IMR-90 (cell line): ENCODE data around the gene ROBO2.

Experiments
- CEBPB ChIP-seq: IDR thresholded peaks from 2 replicates; pipeline ENCODE4 v1.6.1; 2012; ENCODE audit warnings: low read depth, low read length, improper control_type of control experiment
- CHD1 ChIP-seq: IDR thresholded peaks from 2 replicates; pipeline ENCODE4 v1.6.1; 2012; ENCODE audit warnings: low read depth, low read length, improper control_type of control experiment
- CTCF ChIP-seq: conservative IDR thresholded peaks from 2 replicates; pipeline ENCODE4 v1.5.1; 2012; ENCODE audit warnings: mild to moderate bottlenecking, low read depth, low read length, improper control_type of control experiment
- ELK1 ChIP-seq: fragments of 150-350 bp; IDR thresholded peaks from 2 replicates; pipeline ENCODE4 v1.6.1; 2016; ENCODE audit warnings: low read depth, mild to moderate bottlenecking, low read length, moderate library complexity, borderline replicate concordance
- FOS ChIP-seq: fragments of 150-350 bp; IDR thresholded peaks from 2 replicates; pipeline ENCODE4 v1.6.1; 2016; ENCODE audit warnings: low read depth, low read length
- MAZ ChIP-seq: IDR thresholded peaks from 2 replicates; pipeline ENCODE4 v1.6.1; 2012; ENCODE audit warnings: low read depth, mild to moderate bottlenecking, low read length, improper control_type of control experiment, moderate library complexity, borderline replicate concordance
- NFE2L2 ChIP-seq: fragments of 150-350 bp; IDR thresholded peaks from 2 replicates; pipeline ENCODE4 v1.6.1; 2016; ENCODE audit warnings: low read depth, mild to moderate bottlenecking, low read length
- POLR2A ChIP-seq: IDR thresholded peaks from 2 replicates; pipeline ENCODE4 v1.6.1; 2012; ENCODE audit warnings: mild to moderate bottlenecking, low read depth, low read length
- RAD21 ChIP-seq: IDR thresholded peaks from 2 replicates; pipeline ENCODE4 v1.6.1; 2012; ENCODE audit warnings: low read length, improper control_type of control experiment
- SMC3 ChIP-seq: fragments of 150-350 bp; IDR thresholded peaks from 2 replicates; pipeline ENCODE4 v1.6.1; 2016; ENCODE audit warnings: low read depth, mild to moderate bottlenecking, antibody characterized with exemption, low read length, moderate library complexity
- USF2 ChIP-seq: fragments of 150-350 bp; IDR thresholded peaks from 2 replicates; pipeline ENCODE4 v1.6.1; 2017; ENCODE audit warnings: mild to moderate bottlenecking, antibody characterized with exemption, low read length, low read depth

DNA sequence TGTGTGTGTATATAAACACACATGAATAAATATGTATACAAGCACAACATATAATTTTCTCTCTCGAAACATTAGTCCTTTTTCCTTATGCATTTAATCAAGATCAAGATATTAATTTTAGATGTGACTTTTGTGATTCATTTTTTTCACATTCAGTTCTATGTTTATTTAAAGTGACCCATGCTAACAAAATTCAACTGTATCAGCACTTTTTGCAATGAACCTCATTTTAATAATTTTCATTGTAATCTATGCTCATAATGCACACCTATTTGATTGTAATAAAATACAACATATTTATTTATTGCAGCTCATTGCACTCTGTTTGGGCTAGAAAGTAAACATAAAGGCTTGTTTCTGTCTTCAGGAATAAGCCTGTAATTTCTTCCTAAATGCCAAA, 586.3 kb downstream of the ROBO2 start:
- TF ChIP-seq POLR2A = no peak
- TF ChIP-seq CTCF = no peak
- no peak for TF ChIP-seq CEBPB
- no peak for TF ChIP-seq RAD21
- TF ChIP-seq ELK1 = no peak
- no peak for TF ChIP-seq SMC3
- TF ChIP-seq MAZ = no peak
- TF ChIP-seq FOS = no peak
- no peak for TF ChIP-seq USF2
- TF ChIP-seq CHD1 = no peak
- TF ChIP-seq NFE2L2 = no peak
